ENCODE results near the gene TRPM6.
A peak's percentile ranks its signal among the peaks of the same experiment; 100 is the strongest.

Gene TRPM6

GRCh38 chr9:74770508-74771261, 117.0 kb downstream of the TRPM6 start:
- peak; percentile 34 for DNase-seq

GRCh38 chr9:74765481-74765971, 122.2 kb downstream of the TRPM6 start:
- DNase-seq = no peak

DNA sequence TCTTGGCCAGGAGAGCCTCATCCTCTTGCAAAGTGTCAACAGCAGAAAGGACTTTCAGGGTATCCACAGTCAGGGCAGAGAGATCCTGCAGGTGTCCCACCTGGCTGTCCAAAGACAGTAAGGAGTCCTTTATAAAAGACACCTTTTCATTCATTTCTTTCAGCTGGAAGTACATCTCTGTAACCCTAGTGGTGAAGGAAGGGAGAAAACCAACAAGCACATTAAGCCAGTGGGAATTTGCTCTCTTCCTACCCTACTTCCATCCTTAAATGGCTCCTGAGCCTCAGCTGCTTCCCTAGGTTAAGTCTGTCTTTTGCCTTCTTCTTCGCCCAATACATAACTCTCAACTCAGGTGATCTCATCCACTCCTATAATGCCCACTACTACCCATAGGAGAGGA, 124.8 kb downstream of the TRPM6 start:
- DNase-seq = no peak

GRCh38 chr9:74760031-74760700, 127.6 kb downstream of the TRPM6 start:
- no peak for DNase-seq

DNA sequence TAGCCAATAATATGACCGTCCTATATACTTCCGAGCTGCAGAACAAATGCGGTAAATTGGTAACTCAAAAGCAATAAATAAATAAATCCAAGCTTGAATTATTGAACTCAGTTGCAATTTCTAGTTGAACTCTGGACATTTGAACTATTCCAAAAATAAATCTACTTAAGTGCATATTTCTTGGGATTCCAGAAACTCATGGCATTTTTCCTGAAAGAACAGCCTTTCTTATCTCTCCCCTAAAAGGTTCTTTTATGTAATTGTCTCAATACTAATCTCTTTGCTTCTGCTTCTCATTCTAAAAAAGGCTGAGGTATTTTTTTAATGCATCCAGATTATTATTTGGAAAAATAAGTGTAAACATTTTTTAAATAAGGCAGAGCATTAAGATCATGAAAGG, 131.7 kb downstream of the TRPM6 start:
- DNase-seq = no peak

DNA sequence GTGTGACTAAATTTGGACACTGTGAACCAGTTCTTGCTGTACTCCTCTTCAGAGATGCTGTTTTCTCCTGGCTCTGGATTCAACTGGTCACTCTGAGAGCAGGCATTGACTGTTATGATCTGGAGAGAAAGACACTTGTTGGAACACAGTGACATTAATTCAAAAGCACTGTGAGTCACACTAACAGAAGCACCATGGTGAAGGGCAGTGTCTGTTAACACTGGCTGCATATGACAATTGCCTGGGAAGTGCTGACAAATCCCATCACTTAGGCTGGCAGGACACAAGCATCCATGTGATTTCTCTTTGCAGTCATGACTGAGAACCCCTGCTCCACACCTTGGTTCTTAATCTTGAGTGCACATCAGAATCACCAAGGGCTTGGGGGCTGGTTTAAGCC, 132.4 kb downstream of the TRPM6 start:
- no peak for DNase-seq

- DNase-seq = no peak
These were observed 134.1 kb downstream of the TRPM6 start for GRCh38 chr9:74753650-74754049.

DNA sequence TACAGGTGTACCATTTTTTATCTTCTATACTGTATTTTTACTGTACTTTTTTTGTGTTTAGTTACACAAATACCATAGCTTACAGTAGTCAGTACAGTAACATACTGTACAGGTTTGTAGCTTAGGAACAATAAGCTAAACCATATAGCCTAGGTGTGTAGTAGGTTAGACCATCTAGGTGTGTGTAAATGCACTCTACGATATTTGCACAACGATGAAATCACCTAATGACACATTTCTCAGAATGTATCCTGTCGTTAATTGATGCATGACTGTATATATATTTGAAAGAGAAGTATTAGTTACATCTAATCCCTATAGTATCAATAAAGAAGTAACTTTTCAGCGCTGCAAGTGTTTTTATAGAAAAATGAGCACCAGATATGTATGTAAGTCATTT, 138.8 kb downstream of the TRPM6 start:
- DNase-seq = no peak

- DNase-seq = no peak
These were observed 144.7 kb downstream of the TRPM6 start for GRCh38 chr9:74742792-74743730.

- no peak for DNase-seq
These were observed 145.4 kb downstream of the TRPM6 start for GRCh38 chr9:74742191-74742790.

DNA sequence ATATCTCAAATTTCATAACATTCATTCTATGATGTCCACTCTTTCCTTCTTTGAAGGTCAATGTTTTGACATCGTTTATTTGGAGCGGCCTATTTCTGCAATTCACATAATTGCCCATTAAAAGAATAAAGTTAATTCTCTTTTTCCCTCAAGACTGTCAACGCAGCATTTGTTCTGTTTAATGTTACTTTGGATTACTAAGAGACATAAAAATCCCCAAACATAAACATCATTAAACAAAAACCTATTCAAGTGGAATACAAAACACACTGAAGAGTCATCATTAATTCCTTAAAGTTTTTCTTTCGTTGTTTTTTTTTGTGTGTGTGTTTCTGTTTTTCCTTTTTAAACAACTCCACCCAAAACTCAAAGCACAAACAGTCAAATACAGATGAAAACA, 151.1 kb downstream of the TRPM6 start:
- DNase-seq = no peak

DNA sequence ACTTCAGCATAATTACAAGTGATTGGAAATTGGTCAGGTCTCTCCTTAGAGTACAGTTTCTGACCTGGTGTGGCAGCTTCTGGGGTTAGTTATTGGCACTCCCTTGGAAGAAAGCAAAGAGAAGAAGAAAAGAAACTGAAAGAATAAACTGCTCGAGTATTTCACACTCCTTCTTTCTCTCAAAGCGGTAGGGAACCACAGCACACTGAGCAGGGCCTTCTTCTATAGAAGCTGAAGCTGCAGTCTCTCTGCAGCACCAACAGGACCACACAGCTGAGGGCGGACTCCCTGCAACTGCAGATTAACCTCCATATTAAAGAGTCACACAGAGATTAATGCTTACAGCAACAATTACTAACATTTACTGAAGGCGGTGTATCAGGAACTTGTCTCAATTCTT, 152.0 kb downstream of the TRPM6 start:
- DNase-seq = no peak

GRCh38 chr9:74729136-74729695, 158.5 kb downstream of the TRPM6 start:
- DNase-seq = no peak

- no peak for DNase-seq
These were observed 159.5 kb downstream of the TRPM6 start for GRCh38 chr9:74728176-74728575.

DNA sequence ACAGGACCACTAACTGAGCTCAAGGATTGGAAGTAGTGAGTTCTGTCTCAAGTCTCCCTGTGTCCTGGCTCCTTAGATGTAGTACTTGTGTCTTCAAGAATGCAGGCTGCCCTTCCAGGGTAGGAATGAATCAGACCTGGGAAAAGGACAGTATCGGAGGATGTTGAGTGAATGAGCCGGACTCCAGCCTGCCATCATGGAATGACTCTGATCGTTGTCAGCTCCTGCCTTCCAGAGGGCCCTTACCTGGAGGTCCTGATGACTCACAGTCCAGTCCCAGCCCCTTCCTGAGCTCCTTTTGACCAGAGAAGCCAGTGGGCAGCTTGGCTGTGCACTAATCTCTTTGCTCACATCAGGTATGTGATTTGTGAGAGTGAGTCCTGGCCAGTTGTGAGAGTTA, 161.1 kb downstream of the TRPM6 start:
- DNase-seq = no peak

- DNase-seq = no peak
These were observed 163.4 kb downstream of the TRPM6 start for GRCh38 chr9:74724317-74724716.

DNA sequence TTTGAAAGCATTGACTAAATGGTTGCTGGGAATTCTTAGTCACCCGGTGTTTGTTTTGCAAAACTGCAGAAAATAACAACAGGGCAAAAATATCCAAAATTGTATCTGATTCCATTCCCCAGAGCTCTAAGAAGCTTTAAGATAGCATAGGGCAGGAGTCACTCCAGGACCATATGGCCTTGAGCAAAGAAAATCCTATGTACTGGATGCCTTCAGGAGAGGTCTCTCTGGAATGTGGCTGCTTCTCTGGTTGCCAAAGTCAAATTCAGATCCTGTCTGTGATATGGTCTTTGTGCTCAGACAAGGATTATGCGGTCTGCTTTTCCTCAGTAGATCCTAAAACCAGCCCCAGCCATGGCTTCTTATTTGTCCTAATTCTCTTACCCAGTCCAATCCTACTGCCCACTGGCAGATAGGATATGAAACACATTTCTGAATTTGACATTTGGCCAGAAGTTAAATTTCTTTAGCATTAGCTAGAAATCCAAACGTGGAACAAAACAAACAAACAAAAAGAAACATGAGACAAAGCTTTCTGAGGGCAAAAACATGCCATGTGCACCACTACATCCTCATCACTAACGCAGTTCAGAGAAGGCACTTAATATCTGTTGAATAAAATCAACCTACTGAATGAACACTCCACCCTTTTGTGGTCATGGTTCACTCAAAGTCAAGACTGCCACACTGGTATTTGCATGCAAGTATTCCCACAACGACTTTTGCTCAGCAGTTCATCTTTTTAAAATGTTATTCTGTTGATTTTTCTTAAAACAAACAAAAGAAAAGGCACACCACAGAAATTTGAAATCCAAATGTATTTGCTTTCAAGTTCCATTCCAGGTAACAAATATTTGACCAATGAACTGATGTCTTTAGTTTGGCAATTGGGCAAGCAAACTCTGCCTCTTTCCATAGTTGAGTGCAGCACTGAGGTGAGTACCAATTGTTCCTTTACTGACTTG, 165.7 kb downstream of the TRPM6 start:
- DNase-seq = no peak

DNA sequence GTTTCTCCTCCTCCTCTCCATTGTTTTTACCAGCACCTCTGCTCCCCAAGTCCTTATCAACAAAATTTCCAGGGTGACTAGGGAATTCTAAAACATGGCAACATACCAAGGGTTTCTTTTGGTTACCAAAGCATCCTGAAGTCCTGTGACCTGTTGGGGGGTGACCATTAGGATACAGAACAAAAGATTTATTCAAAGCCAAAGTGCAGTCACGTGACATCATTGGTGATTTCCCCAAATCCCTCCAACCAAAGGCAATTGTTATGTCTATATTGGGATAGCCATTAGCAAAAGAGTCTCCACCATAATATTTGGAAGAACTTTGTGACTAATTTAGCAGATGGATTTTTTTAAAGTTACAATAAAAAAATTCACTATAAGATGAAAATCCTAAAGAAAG, 168.4 kb downstream of the TRPM6 start:
- no peak for DNase-seq

GRCh38 chr9:74718709-74719108, 169.0 kb downstream of the TRPM6 start:
- DNase-seq = no peak

DNA sequence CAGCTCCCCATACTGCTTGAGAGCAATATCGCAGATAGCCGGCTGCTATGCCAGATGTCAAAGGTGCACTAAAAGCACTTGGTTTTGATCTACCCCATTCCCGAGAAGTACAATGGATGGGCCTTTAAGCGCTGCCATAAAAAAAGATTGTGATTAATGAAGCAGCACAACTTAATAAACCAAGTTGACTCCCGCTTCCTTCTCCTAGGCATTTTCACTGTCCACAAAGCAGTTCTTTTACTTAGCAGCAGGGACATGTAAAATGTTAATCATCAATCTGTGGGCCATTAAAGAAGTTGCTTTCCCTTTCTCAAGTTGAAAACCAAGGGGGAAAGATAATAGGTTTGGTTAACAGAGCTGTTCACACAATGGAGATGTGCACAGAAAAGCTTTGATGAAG, 176.4 kb downstream of the TRPM6 start:
- DNase-seq = no peak

- DNase-seq = no peak
These were observed 190.2 kb downstream of the TRPM6 start for GRCh38 chr9:74697535-74697934.
